ENCODE results near the gene MRPL54. TPM values are rescaled to one million over a fixed set of nuclear protein-coding genes. Genes with fewer than 3 reads are reported as not detected.

The MRPL54 gene
- total RNA-seq, 1 donor = 38.8 TPM

- no peak overlapping the region for H3K4me3 ChIP-seq (ENCODE audit: low read depth, low read length)
- no peak for TF ChIP-seq CTCF (IDR thresholded peaks at IDR 0.05; ENCODE audit: insufficient read depth, low read length)
- no peak for DNase-seq (ENCODE audit: low read depth)
Measured at GRCh38 chr19:3785451-3785937, 23.0 kb downstream of the MRPL54 start.

- no peak for DNase-seq (ENCODE audit: low read depth)
- TF ChIP-seq CTCF (IDR thresholded peaks at IDR 0.05; ENCODE audit: insufficient read depth, low read length) = no peak
- no peak within 1 kb of the TSS for H3K4me3 ChIP-seq (ENCODE audit: low read depth, low read length)
Measured at GRCh38 chr19:3785938-3786824, 23.7 kb downstream of the MRPL54 start, which contains the start of gene MATK. MATK (minus strand) TSS chr19:3786381; CDS start chr19:3785135, 1,246 bp downstream.

DNA sequence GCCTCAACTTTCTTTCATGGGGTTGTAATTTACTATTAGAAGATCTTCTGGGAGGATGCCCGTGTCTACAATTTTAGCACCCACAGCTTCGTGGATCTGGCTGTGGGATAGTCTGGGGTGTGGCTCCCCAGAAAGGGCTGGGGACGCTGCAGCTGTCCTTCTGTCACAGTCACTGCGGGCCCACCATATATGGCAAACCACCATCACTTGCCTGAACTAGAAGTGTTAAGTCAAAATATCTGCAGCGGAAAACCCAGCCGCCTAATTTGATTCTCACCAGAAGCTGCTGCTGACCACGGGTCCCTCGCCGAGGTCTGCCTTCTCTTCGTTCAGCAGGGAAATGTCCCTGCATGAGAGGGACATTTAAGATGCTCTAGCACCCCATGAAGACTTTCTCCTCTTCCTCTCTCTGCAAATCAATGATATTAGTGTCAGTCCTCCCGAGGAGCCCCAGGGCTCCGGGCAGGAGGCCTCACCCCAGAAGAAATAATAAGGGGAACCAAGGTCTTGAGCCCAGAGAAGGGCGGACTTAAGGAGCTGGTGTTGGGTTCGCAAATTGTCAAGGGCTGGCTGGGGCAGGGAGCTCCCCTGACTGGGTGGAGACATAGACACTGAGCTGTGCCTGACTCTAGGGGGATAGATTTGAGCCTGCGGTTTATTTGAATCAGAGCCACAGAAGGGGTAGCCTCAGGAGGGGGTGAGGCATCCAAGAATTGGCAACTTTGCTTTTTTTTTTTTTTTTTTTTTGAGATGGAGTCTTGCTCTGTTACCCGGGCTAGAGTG lies 26.7 kb downstream of the MRPL54 start:
- H3K4me3 ChIP-seq (ENCODE audit: low read depth, low read length) = no peak overlapping the region
- no peak for TF ChIP-seq CTCF (IDR thresholded peaks at IDR 0.05; ENCODE audit: insufficient read depth, low read length)
- no peak for DNase-seq (ENCODE audit: low read depth)

DNA sequence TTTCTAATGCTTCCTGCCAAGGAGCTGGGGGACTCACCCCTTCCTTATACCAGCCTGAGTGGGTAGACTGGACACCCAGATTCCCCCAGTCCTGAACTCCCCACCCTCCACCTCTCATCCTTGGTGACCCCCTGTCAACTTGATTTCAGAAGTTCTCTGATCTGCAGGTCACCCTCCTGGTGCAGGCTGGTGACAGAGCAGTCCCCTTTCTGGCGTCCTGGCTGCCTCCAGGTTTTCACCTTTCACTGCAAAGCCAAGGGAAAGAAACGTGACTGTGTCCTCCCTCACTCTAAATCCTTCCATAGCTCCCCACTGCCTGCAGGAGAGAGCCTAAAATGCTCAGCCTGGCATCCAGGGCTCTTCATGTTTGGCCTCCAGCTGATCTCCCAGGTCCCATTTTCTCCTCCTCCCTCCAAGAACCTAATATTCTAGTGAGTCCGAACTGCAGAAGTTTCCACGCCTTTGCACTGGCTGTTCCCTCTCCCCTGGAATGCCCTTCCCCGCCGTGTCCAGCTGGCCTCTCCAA lies 27.8 kb downstream of the MRPL54 start:
- no peak for DNase-seq (ENCODE audit: low read depth)
- TF ChIP-seq CTCF (IDR thresholded peaks at IDR 0.05; ENCODE audit: insufficient read depth, low read length) = no peak
- no peak overlapping the region for H3K4me3 ChIP-seq (ENCODE audit: low read depth, low read length)

DNA sequence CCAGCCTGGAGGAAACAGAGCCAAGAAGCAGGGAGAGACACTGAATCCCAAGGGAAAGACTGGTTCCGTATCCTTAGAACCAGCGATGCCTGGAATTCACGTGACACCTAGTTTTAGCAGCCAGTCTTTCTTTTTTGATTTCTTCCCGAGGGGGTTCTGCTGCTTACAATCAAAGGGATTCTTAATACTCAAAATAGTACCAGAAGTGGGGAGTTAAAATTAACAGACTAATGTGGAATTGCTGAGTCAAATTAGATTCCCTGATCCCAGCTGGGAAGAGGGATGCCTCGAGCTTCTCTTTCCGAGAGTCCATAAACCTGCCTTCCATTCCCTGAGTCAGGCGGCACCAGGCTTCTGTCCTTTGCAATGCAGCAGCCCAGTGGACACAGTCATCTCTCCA lies 28.5 kb downstream of the MRPL54 start:
- no peak for TF ChIP-seq CTCF (IDR thresholded peaks at IDR 0.05; ENCODE audit: insufficient read depth, low read length)
- no peak overlapping the region for H3K4me3 ChIP-seq (ENCODE audit: low read depth, low read length)
- no peak for DNase-seq (ENCODE audit: low read depth)

DNA sequence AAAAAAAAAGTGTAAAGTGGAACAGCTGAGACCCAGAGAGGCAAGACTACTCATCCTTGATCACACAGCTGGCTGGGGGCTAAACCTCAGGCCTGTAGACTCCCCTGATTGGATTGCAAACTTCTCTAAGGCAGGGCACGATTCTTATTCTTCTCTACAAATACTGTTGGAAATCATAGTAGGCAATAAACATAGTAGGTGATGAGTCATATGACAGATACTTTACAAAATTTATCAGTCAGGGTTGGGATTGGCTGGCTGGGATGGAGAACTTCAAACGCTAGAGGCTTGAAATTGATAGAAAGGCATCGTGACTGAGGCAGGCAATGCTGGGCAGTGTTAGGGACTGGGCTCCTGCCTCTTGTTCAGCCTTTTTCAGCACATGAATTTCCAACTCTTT lies 29.6 kb downstream of the MRPL54 start:
- TF ChIP-seq CTCF (IDR thresholded peaks at IDR 0.05; ENCODE audit: insufficient read depth, low read length) = no peak
- no peak overlapping the region for H3K4me3 ChIP-seq (ENCODE audit: low read depth, low read length)
- no peak for DNase-seq (ENCODE audit: low read depth)
